ENCODE data around the gene HTRA2.
"Not testable (repeated sequence)": the region's sequence is repeated elsewhere in the genome, so short reads cannot be mapped to it uniquely, and the experiment has no call there.

Gene HTRA2

DNA sequence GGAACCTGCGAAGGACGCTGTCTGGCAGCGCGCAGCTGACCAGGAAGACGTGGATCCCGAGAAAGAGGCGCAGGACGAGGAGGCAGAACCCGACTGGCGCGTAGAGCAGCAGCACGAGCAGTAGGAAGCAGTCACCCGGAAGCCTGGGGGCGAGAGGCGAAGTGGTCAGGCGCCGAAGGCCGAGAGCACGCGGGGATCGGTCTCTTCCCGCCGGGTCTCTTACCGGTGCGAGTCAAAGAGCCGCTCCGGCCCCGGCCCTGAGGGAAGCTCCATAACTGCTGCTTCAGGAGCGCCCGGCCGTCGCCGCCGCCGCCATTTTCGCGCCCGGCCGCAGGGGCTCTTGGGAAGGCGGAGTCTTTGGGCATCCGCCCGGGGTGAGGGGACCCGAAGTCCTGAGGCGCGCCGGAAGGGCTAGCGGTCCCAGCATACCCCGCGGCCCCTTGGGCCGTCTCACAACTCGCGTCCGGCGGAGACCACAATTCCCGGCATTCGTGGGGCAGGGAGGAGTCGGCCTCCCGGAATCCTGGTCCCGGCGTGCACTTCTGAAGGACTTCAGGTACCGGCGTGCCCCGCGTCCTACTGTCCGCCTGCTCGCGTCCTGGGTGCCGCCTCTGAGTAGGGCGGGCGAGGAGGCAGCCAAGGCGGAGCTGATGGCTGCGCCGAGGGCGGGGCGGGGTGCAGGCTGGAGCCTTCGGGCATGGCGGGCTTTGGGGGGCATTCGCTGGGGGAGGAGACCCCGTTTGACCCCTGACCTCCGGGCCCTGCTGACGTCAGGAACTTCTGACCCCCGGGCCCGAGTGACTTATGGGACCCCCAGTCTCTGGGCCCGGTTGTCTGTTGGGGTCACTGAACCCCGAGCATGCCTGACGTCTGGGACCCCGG lies at the start of gene HTRA2, which contains the start of gene AUP1:
HTRA2 (plus strand) TSS at position 577 of the 882 bp plus-strand sequence; CDS start at position 651, 74 bp downstream.
AUP1 (minus strand) TSS at position 350 of the 882 bp plus-strand sequence; CDS start at position 273, 77 bp downstream.
- peak; percentile 100 for DNase-seq

DNA sequence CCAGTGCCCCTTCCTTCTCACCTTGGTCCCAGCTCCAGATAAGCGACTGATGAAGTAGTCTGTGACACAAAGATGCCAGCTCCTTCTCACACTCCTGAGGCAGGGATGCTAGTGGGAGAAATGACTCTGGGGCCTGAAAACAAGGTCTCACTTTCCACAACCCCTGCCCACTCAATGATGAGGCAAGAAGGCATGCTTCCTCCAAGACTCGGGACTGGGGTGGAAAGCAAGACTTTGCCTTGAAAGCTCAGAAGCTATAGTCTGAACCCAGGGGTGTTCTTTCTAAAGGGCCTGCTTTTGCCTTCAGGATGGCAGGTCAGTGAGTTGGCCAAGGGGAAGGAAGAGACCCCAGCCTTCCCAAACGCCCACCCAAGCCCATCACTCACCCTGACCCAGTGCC lies 48.3 kb upstream of the HTRA2 start:
- no peaks in the 10 kb centered on the region for H3K27me3 ChIP-seq (ENCODE audit: insufficient read depth, low read depth, severe bottlenecking)
- no peak for DNase-seq
- H3K36me3 ChIP-seq = peaks cover 44% of the 10 kb centered on the region
- peak overlapping the region; percentile 83 for H3K4me3 ChIP-seq (ENCODE audit: low read depth, low read length)
- TF ChIP-seq, protein P1, sequence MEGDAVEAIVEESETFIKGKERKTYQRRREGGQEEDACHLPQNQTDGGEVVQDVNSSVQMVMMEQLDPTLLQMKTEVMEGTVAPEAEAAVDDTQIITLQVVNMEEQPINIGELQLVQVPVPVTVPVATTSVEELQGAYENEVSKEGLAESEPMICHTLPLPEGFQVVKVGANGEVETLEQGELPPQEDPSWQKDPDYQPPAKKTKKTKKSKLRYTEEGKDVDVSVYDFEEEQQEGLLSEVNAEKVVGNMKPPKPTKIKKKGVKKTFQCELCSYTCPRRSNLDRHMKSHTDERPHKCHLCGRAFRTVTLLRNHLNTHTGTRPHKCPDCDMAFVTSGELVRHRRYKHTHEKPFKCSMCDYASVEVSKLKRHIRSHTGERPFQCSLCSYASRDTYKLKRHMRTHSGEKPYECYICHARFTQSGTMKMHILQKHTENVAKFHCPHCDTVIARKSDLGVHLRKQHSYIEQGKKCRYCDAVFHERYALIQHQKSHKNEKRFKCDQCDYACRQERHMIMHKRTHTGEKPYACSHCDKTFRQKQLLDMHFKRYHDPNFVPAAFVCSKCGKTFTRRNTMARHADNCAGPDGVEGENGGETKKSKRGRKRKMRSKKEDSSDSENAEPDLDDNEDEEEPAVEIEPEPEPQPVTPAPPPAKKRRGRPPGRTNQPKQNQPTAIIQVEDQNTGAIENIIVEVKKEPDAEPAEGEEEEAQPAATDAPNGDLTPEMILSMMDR (IDR thresholded peaks at IDR 0.05; ENCODE audit: low read depth, low read length) = no peak
- no peak overlapping the region for H3K27ac ChIP-seq
- no peaks in the 10 kb centered on the region for H3K9me3 ChIP-seq (ENCODE audit: severe bottlenecking)

More for the DNA sequence above, at the start of gene HTRA2, which contains the start of gene AUP1:
- TF ChIP-seq, protein P1 (IDR thresholded peaks at IDR 0.05; ENCODE audit: low read depth, low read length) = no peak
- Histone ChIP-seq H3K27me3 (ENCODE audit: insufficient read depth, low read depth, severe bottlenecking) (no peaks in the 10 kb centered on the region), H3K4me3 (ENCODE audit: low read depth, low read length) (peak within 1 kb of the TSS; percentile 97), H3K27ac (peak within 1 kb of the TSS; percentile 86), H3K9me3 (ENCODE audit: severe bottlenecking) (no peaks in the 10 kb centered on the region), H3K36me3 (peaks cover 72% of the 10 kb centered on the region)

DNA sequence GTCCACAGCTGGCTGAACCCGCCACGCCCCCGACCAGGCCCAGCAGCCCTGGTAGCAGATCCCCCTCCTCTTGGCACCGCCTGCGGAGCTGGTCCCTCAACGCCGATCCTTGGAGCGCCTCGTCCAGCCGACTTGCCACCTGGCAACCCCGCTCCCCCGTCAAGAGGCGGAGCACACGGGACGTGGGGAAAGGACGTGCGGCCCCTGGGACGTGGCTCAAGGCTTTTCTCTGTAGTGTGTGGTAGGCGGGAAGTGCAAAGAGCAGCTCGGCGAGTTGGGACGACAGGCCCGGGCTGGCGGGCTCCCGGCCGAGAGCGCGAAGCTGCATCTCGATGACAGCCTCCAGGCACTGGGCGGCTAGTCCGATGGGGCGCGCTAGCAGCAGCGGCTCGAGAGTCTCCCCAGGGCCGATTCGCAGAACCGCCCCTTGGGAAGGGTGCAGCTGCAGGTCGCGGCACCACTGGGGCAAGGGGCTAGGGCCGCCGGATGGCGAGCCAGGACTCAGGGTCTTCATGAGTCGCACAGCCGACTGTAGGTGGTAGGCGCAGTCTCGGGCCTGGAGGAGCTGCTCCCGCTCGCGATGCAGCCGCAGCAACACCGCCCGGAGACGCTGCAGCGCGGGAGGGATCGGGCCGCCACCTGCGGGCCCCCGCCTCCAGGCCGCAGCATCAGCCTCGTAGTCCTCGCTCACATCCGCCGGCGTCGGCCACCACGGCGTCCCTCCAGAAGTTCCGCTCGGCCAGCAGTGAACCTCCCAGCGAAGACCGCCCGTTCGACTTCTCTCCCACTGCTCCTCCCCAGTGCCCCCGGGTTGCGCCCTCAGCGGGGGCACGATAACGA lies 47.6 kb upstream of the HTRA2 start:
- peaks cover 43% of the 10 kb centered on the region for H3K36me3 ChIP-seq
- H3K27ac ChIP-seq = peak overlapping the region; percentile 97
- peak overlapping the region; percentile 83 for H3K4me3 ChIP-seq (ENCODE audit: low read depth, low read length)
- H3K27me3 ChIP-seq (ENCODE audit: insufficient read depth, low read depth, severe bottlenecking) = no peaks in the 10 kb centered on the region
- no peaks in the 10 kb centered on the region for H3K9me3 ChIP-seq (ENCODE audit: severe bottlenecking)
- TF ChIP-seq, protein P1 (IDR thresholded peaks at IDR 0.05; ENCODE audit: low read depth, low read length) = no peak
- DNase-seq = peak; percentile 53

- Histone ChIP-seq H3K9me3 (ENCODE audit: severe bottlenecking) (no peaks in the 10 kb centered on the region), H3K4me3 (ENCODE audit: low read depth, low read length) (peak within 1 kb of the TSS; percentile 83), H3K27ac (peak within 1 kb of the TSS; percentile 97), H3K36me3 (peaks cover 38% of the 10 kb centered on the region), H3K27me3 (ENCODE audit: insufficient read depth, low read depth, severe bottlenecking) (no peaks in the 10 kb centered on the region)
- TF ChIP-seq, protein P1 (IDR thresholded peaks at IDR 0.05; ENCODE audit: low read depth, low read length) = peak; percentile 96
- DNase-seq = peak; percentile 99
Observed at GRCh38 chr2:74482801-74483674, 46.7 kb upstream of the HTRA2 start, which contains the start of the genes CCDC142 and TTC31. TSS of gene CCDC142 (minus strand) at chr2:74482998. CDS start at chr2:74482837, 161 bp downstream. TSS of gene TTC31 (plus strand) at chr2:74483081. CDS start at chr2:74483096, 15 bp downstream.

DNA sequence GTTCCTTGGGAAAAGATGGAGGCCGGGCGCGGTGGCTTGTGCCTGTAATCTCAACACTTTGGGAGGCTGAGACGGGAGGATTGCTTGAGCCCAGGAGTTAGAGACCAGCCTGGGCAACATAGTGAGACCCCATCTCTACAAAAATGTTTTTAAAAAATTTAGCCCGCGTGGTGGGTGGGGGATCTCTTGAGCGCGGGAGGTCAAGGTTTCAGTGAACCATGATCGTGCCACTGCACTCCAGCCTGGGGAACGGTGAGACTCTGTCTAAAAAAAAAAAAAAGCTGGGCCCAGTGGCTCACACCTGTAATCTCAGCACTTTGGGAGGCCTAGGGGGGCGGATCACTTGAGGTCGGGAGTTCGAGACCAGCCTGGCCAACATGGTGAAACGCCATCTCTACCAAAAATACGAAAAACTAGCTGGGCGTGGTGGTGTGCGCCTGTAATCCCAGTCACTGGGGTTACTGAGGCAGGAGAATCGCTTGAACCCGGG lies 46.0 kb upstream of the HTRA2 start:
- Histone ChIP-seq H3K36me3 (peaks cover 42% of the 10 kb centered on the region), H3K27ac (peak overlapping the region; percentile 97), H3K4me3 (ENCODE audit: low read depth, low read length) (peak overlapping the region; percentile 83)
- H3K27me3 ChIP-seq (ENCODE audit: insufficient read depth, low read depth, severe bottlenecking); DNase-seq; H3K9me3 ChIP-seq (ENCODE audit: severe bottlenecking): not testable (repeated sequence)
